Neuronal stem cell (in vitro differentiated cells): ENCODE results near the gene UBL5.

Experiments used
- DNase-seq: peaks from one replicate; pipeline ENCODE4 v3.0.0-alpha.2; 2013; ENCODE audit warnings: low spot score
- H2AFZ ChIP-seq: one replicate; pipeline ENCODE4 v1.6.1; 2013; ENCODE audit warnings: mild to moderate bottlenecking, low read length, inconsistent platforms
- H2AK5ac ChIP-seq: 2 replicates; pipeline ENCODE4 v1.6.1; 2013; ENCODE audit warnings: low read depth, mild to moderate bottlenecking, inconsistent platforms, low read length, moderate library complexity, mixed read lengths
- H2BK120ac ChIP-seq: 2 replicates; pipeline ENCODE4 v1.6.1; 2013; ENCODE audit warnings: low read depth, mild to moderate bottlenecking, inconsistent platforms, low read length, moderate library complexity, mixed read lengths
- H2BK12ac ChIP-seq: one replicate; pipeline ENCODE4 v1.6.1; 2013; ENCODE audit warnings: low read length, inconsistent platforms
- H2BK15ac ChIP-seq: 2 replicates; pipeline ENCODE4 v1.6.1; 2013; ENCODE audit warnings: mild to moderate bottlenecking, low read length, inconsistent platforms, mixed read lengths
- H2BK5ac ChIP-seq: one replicate; pipeline ENCODE4 v1.6.1; 2013; ENCODE audit warnings: inconsistent platforms, mild to moderate bottlenecking, low read length, moderate library complexity
- H3K14ac ChIP-seq: one replicate; pipeline ENCODE4 v1.6.1; 2013; ENCODE audit warnings: low read length, inconsistent platforms
- H3K18ac ChIP-seq: 2 replicates; pipeline ENCODE4 v1.6.1; 2013; ENCODE audit warnings: low read length, inconsistent platforms
- H3K23ac ChIP-seq: 2 replicates; pipeline ENCODE4 v1.6.1; 2013; ENCODE audit warnings: low read depth, mild to moderate bottlenecking, mixed read lengths, low read length, inconsistent platforms; ENCODE audit not compliant: poor library complexity
- H3K27ac ChIP-seq: replicated peaks from 3 replicates; pipeline ENCODE4 v1.5.1; 2013; ENCODE audit warnings: low read length, inconsistent platforms
- H3K27me3 ChIP-seq, 3 experiments: 2 replicates each; pipeline ENCODE4 v1.6.1; 2013; ENCODE audit warnings: low read length in 3 of 3, mild to moderate bottlenecking in 2 of 3, inconsistent platforms in 1 of 3, low read depth in 1 of 3, mixed read lengths in 1 of 3, moderate library complexity in 1 of 3; ENCODE audit not compliant: control insufficient read depth in 3 of 3, insufficient read depth in 3 of 3
- H3K36me3 ChIP-seq, 2 donors: replicated peaks in 1 of 2; 2 replicates each; pipeline ENCODE4 v1.6.1; 2013; ENCODE audit warnings: low read length in 2 of 2; ENCODE audit not compliant: control insufficient read depth in 2 of 2, insufficient read depth in 2 of 2
- H3K4ac ChIP-seq: 2 replicates; pipeline ENCODE4 v1.6.1; 2013; ENCODE audit warnings: inconsistent platforms, mild to moderate bottlenecking, low read length, moderate library complexity
- H3K4me1 ChIP-seq, 2 donors: 1 replicate in 1 of 2; 2 replicates in 1 of 2; pipeline ENCODE4 v1.6.1; 2013; ENCODE audit warnings: low read length in 2 of 2, low read depth in 1 of 2; ENCODE audit not compliant: control insufficient read depth in 2 of 2, insufficient read depth in 1 of 2
- H3K4me2 ChIP-seq: one replicate; pipeline ENCODE4 v1.6.1; 2013; ENCODE audit warnings: mild to moderate bottlenecking, low read length, inconsistent platforms; ENCODE audit not compliant: insufficient read depth, poor library complexity, severe bottlenecking
- H3K4me3 ChIP-seq, 2 donors: 2 replicates each; pipeline ENCODE4 v1.5.1; 2013; ENCODE audit warnings: low read length in 2 of 2, mild to moderate bottlenecking in 2 of 2, inconsistent platforms in 1 of 2, moderate library complexity in 1 of 2
- H3K79me1 ChIP-seq: one replicate; pipeline ENCODE4 v1.6.1; 2013; ENCODE audit warnings: low read depth, mild to moderate bottlenecking, inconsistent platforms, low read length, moderate library complexity
- H3K9ac ChIP-seq: one replicate; pipeline ENCODE4 v1.6.1; 2013; ENCODE audit warnings: mild to moderate bottlenecking, low read depth, low read length, inconsistent platforms; ENCODE audit not compliant: poor library complexity
- H3K9me3 ChIP-seq, 2 donors: replicated peaks in 1 of 2; 2 replicates each; pipeline versions ENCODE3 to v1.6.1; 2013; ENCODE audit warnings: low read length in 2 of 2, mild to moderate bottlenecking in 2 of 2, inconsistent platforms in 1 of 2, low read depth in 1 of 2, mixed read lengths in 1 of 2, moderate library complexity in 1 of 2; ENCODE audit not compliant: control insufficient read depth in 2 of 2, insufficient read depth in 1 of 2
- H4K8ac ChIP-seq: one replicate; pipeline ENCODE4 v1.6.1; 2013; ENCODE audit warnings: low read depth, mild to moderate bottlenecking, inconsistent platforms, low read length, moderate library complexity
- H4K91ac ChIP-seq: one replicate; pipeline ENCODE4 v1.6.1; 2013; ENCODE audit warnings: low read length, low read depth, mild to moderate bottlenecking, inconsistent platforms; ENCODE audit not compliant: poor library complexity
- WGBS, 2 donors: extraction: QIAGEN DNeasy Blood & Tissue Kit; methylation state at CpG; one replicate each; pipeline ENCODE4 v1.1.7; 2013; ENCODE audit warnings: missing lambda C conversion rate in 2 of 2, mixed read lengths in 1 of 2; ENCODE audit not compliant: insufficient read length in 2 of 2, insufficient replicate concordance in 1 of 2; ENCODE audit errors: extremely low coverage in 2 of 2; 5-methylcytosine and 5-hydroxymethylcytosine counted together

The UBL5 gene

DNA sequence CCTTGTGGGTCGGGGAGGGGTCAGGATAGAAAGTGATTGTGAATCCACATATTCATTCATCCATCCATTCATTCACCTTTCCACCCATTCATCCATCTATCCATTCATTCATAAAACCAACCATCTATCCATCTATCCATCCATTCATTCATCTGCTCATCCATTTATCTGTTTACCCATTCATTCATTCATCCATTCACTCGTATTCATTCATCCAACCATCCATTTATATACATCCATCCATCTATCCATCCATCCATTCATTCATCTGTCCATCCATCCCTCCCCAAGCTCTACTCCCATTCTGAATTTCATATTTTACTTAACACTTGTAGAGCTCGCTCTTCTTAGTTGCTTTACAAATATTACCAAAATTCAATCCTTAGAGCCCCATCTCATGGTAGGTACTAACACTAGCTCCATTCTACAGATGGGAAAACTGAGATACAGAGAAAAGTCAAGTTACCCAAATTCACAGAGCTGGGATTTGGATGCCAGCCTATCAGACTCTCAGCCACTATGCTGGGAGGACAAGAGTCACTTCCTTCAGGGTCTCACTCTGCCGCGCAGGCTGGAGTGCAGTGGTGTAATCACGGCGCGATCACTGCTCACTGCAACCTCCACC lies 45.0 kb downstream of the UBL5 start:
- no peak for DNase-seq
- Histone ChIP-seq H2AFZ (no peak overlapping the region), H3K23ac (no peak overlapping the region), H3K18ac (no peak overlapping the region), H3K79me1 (no peaks in the 10 kb centered on the region), H3K9me3 (no peaks in the 10 kb centered on the region), H3K4ac (no peak overlapping the region), H2BK120ac (no peak overlapping the region), H3K4me3 (no peak overlapping the region), H2BK5ac (no peak overlapping the region), H4K91ac (no peak overlapping the region), H2AK5ac (no peak overlapping the region), H3K27ac (no peak overlapping the region), H3K14ac (no peak overlapping the region), H3K4me2 (no peak overlapping the region), H2BK15ac (no peak overlapping the region), H2BK12ac (no peak overlapping the region), H3K36me3 (no peaks in the 10 kb centered on the region), H3K4me1 (peaks cover 5 to 7% of the 10 kb centered on the region in 2 donors), H3K9ac (no peak overlapping the region), H4K8ac (no peak overlapping the region), H3K27me3 (no peaks in the 10 kb centered on the region)
- 100% methylated on average over 1 of the region's 8 CpGs for WGBS, 2 donors

DNA sequence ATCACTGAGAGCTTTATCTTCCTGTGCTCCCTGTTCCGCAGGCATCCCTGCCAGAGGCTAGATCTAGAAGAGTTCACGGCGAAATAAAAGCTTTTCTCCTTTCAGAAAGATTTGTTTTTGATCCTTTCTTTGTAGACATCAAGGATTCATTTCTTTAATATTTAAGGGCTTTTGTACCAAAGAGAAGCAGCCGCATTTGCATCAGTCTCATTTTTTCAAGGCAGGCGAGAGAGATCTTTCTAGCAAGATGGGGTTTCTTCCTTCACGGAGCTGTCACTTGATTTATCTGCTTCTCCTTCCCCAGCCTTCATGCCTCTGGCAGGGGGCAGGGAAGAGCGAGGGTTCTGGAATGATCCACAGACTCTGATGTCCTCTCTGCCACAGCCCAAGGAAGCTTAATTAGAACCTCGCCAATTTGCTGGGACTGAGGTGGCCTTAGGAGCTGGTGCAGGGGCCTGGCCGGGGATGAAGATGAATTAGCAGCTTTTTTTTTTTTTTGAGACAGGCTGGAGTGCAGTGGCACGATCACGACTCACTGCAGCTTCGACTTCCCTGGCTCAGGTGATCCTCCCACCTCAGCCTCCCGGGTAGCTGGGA lies 47.4 kb downstream of the UBL5 start:
- peaks cover 5 to 7% of the 10 kb centered on the region in 2 donors for H3K4me1 ChIP-seq

DNA sequence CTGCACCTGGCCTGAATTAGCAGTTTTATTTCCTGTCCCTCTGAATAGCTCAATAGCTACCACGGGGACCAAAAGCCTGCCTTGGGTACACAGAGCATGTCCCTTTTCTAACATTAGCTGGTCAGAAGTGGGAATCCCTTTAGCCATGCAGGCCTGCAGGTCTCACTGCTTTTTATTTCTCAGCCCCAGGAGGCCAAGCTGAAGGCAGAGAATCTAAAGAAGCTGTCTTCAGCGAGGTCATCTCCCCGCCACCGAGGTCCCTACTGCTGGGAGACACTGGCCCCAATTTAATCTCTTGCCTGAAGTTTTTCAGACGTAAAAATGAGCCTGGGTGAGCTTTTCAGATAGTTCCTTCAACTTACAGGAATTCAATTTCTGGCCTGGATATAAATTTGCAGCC lies 48.1 kb downstream of the UBL5 start:
- Histone ChIP-seq H3K4me3 (no peak overlapping the region), H3K14ac (no peak overlapping the region), H3K23ac (no peak overlapping the region), H2AFZ (peak overlapping the region; percentile 71), H3K79me1 (no peaks in the 10 kb centered on the region), H2BK12ac (no peak overlapping the region), H4K8ac (no peak overlapping the region), H3K4me1 (peaks cover 5 to 7% of the 10 kb centered on the region in 2 donors), H2BK15ac (no peak overlapping the region), H2BK5ac (no peak overlapping the region), H2BK120ac (no peak overlapping the region), H4K91ac (no peak overlapping the region), H3K27ac (peak overlapping the region; percentile 25), H3K4ac (no peak overlapping the region), H2AK5ac (no peak overlapping the region), H3K27me3 (no peaks in the 10 kb centered on the region), H3K4me2 (no peak overlapping the region), H3K9me3 (no peaks in the 10 kb centered on the region), H3K9ac (no peak overlapping the region), H3K18ac (no peak overlapping the region), H3K36me3 (no peaks in the 10 kb centered on the region)
- no peak for DNase-seq
- WGBS, 2 donors = no CpG with 5 or more reads among the region's 5 CpGs

More for the DNA sequence above, 47.4 kb downstream of the UBL5 start:
- H4K8ac ChIP-seq = no peak overlapping the region
- no peak overlapping the region for H3K18ac ChIP-seq
- H3K14ac ChIP-seq = no peak overlapping the region
- no peak overlapping the region for H3K9ac ChIP-seq
- no peak overlapping the region for H4K91ac ChIP-seq
- H3K4me2 ChIP-seq = no peak overlapping the region
- DNase-seq = no peak
- H3K27ac ChIP-seq = no peak overlapping the region
- H2BK120ac ChIP-seq = no peak overlapping the region
- no peaks in the 10 kb centered on the region for H3K36me3 ChIP-seq
- WGBS, 2 donors = no CpG with 5 or more reads among the region's 13 CpGs
- no peak overlapping the region for H2BK15ac ChIP-seq
- no peaks in the 10 kb centered on the region for H3K79me1 ChIP-seq
- H2AFZ ChIP-seq = no peak overlapping the region
- no peak overlapping the region for H3K4ac ChIP-seq
- H3K23ac ChIP-seq = no peak overlapping the region
- no peak overlapping the region for H2BK12ac ChIP-seq
- no peak overlapping the region for H2BK5ac ChIP-seq
- H3K27me3 ChIP-seq = no peaks in the 10 kb centered on the region
- H3K4me3 ChIP-seq = no peak overlapping the region
- H2AK5ac ChIP-seq = no peak overlapping the region
- H3K9me3 ChIP-seq = no peaks in the 10 kb centered on the region

DNA sequence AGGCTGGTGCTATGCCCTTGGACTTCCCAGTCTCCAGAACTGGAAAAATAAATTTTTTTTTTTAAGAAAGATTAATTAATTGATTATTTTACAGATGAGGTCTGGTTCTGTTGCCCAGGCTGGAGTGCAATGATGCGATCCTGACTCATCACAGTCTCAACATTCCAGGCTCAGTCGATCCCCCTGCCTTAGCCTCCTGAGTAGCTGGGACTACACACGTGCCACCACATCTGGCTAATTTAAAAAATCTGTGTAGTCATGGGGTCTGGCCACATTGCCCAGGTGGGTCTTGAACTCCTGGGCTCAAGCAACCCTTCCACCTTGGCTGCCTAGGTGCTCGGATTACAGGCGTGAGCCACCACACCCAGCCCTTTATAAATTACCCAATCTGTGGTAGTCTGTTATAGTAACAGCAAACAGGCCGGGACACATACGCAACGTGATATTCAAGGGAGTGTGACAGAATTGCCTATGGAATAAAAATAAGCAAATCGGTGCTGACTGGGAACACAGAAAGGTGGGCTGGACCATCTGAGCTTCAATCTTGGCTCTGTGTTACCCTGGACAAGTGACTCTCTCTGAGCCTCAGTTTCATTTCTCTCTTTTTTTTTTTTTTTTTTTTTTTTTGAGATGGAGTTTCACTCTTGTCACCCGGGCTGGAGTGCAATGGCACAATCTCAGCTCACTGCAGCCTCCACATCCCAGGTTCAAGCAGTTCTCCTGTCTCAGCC lies 50.2 kb downstream of the UBL5 start:
- DNase-seq = no peak
- no peaks in the 10 kb centered on the region for H3K36me3 ChIP-seq
- H2BK12ac ChIP-seq = no peak overlapping the region
- H2BK5ac ChIP-seq = no peak overlapping the region
- H3K27ac ChIP-seq = no peak overlapping the region
- no CpG with 5 or more reads among the region's 10 CpGs for WGBS, 2 donors
- no peak overlapping the region for H4K8ac ChIP-seq
- no peak overlapping the region for H3K18ac ChIP-seq
- no peaks in the 10 kb centered on the region for H3K27me3 ChIP-seq
- peaks cover 5 to 7% of the 10 kb centered on the region in 2 donors for H3K4me1 ChIP-seq
- H3K9ac ChIP-seq = no peak overlapping the region
- no peak overlapping the region for H3K4me3 ChIP-seq
- no peaks in the 10 kb centered on the region for H3K79me1 ChIP-seq
- H3K9me3 ChIP-seq = no peaks in the 10 kb centered on the region
- no peak overlapping the region for H3K4ac ChIP-seq
- H2BK15ac ChIP-seq = no peak overlapping the region
- H3K23ac ChIP-seq = no peak overlapping the region
- H2AFZ ChIP-seq = no peak overlapping the region
- H3K4me2 ChIP-seq = no peak overlapping the region
- H2AK5ac ChIP-seq = no peak overlapping the region
- H3K14ac ChIP-seq = no peak overlapping the region
- no peak overlapping the region for H2BK120ac ChIP-seq
- H4K91ac ChIP-seq = no peak overlapping the region
